ENCODE measurements around the gene BRD3OS.

The BRD3OS gene

DNA sequence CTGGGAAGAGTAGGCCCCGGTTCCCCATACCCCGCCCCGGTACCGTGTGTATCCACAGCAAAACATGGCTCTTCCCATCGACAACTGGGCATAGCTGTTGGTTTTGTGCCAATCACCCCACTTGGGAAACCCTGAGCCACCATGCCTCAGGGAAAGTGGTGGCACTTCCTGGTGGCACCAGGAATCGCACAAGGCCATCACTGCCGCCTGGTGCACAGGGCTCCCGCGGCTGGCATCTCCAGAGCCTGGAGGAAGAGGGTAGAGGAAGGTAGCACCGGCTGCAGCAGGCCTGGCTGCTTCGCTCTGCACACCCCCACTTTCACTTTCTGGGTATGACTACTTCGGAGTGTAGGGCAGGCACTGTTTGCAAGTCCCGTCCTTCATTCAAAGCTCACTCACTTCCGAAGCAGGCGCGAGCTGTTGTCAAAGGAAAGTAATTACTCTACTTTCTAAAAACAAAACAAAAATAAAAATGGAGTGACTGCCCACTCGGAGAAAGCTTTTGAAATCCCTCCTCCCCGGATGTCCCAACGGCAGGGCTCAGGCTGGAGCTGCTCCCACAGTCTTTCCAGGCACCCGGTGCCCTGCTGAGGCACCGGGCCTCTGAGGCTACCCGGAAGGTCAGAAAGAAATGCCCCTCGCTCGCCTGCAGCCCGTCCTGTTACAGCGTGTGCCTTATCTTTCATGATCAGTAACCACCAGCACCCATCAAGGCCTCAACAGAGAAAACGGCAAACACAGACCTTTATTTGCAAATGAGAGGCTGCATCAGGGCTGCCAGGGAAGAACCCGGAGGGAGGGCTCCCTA, 40.5 kb downstream of the BRD3OS start:
- DNase-seq (ENCODE audit: low read depth): peak; percentile 79
- TF ChIP-seq, protein P1, sequence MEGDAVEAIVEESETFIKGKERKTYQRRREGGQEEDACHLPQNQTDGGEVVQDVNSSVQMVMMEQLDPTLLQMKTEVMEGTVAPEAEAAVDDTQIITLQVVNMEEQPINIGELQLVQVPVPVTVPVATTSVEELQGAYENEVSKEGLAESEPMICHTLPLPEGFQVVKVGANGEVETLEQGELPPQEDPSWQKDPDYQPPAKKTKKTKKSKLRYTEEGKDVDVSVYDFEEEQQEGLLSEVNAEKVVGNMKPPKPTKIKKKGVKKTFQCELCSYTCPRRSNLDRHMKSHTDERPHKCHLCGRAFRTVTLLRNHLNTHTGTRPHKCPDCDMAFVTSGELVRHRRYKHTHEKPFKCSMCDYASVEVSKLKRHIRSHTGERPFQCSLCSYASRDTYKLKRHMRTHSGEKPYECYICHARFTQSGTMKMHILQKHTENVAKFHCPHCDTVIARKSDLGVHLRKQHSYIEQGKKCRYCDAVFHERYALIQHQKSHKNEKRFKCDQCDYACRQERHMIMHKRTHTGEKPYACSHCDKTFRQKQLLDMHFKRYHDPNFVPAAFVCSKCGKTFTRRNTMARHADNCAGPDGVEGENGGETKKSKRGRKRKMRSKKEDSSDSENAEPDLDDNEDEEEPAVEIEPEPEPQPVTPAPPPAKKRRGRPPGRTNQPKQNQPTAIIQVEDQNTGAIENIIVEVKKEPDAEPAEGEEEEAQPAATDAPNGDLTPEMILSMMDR (IDR thresholded peaks at IDR 0.05; ENCODE audit: insufficient read depth, low read depth, low read length, missing control alignments): no peak
- H3K4me3 ChIP-seq (ENCODE audit: low read length): peak overlapping the region; percentile 77

DNA sequence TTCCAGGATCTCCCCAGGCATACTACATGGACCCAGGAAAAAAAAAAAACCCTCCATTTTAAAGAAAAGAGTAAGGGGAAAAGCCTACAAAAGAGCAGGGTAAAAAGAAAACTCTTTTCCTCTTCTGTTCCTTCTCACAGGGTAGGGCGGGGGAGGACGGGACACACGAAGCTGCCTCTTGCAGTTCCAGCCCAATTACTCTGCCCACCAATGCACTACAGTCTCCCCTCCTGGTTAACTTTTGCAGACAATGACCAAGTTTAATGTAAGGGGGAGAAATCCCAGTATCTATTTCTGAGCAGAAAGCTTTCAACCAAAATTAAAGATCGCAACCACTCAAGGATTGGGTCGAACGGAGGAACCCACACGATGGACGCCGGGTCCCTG, 41.2 kb downstream of the BRD3OS start:
- TF ChIP-seq, protein P1 (IDR thresholded peaks at IDR 0.05; ENCODE audit: insufficient read depth, low read depth, low read length, missing control alignments): no peak
- DNase-seq (ENCODE audit: low read depth): no peak
- H3K4me3 ChIP-seq (ENCODE audit: low read length): peak overlapping the region; percentile 77

DNA sequence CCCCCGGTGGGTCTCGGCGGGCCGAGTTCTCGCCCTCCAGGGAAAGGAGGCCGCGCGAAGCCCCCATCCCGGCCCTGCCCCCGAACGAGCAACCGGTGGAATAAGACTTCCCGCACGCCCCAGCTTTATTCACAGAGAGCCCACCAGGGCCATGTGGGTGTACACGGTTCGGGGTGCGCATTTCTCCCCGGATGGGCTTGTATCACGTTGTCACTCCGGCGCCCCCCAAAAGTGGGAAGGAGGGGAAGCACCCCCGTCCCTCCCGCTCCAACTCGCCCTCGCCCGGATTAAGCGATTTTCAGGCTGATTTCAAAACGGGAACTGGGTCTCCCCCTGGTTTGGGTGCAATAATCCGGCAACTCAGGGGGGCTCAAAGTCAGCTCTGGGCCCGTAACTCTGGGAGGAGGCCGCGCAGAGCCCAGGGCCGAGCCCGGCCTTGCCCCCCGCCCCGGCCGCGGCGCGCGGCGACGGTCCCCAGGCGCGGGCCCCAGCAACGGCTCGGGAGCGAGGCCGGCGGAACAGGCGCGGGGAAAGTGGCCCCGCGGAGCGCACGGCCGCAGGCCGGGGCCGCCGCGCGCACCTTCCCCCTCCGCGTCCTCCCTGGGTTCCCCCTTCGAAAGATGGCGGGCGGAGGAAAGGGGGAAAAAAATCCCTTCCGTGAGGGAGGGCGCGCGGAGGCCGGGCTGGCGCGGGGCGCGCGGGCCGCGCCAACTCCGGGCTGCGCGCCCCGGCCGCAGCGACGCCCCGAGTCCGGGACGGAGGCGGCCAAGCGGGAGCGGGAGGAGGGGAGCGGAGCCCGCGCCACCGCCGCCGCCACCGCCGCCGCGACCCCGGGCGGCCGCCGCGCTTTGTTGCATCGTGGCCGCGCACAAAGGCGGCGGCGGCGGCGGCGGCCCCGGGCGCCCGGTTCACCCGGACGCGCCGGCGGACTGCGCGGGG, 41.9 kb downstream of the BRD3OS start:
- DNase-seq (ENCODE audit: low read depth): peak; percentile 32
- H3K4me3 ChIP-seq (ENCODE audit: low read length): peak overlapping the region; percentile 77
- TF ChIP-seq, protein P1 (IDR thresholded peaks at IDR 0.05; ENCODE audit: insufficient read depth, low read depth, low read length, missing control alignments): no peak

DNA sequence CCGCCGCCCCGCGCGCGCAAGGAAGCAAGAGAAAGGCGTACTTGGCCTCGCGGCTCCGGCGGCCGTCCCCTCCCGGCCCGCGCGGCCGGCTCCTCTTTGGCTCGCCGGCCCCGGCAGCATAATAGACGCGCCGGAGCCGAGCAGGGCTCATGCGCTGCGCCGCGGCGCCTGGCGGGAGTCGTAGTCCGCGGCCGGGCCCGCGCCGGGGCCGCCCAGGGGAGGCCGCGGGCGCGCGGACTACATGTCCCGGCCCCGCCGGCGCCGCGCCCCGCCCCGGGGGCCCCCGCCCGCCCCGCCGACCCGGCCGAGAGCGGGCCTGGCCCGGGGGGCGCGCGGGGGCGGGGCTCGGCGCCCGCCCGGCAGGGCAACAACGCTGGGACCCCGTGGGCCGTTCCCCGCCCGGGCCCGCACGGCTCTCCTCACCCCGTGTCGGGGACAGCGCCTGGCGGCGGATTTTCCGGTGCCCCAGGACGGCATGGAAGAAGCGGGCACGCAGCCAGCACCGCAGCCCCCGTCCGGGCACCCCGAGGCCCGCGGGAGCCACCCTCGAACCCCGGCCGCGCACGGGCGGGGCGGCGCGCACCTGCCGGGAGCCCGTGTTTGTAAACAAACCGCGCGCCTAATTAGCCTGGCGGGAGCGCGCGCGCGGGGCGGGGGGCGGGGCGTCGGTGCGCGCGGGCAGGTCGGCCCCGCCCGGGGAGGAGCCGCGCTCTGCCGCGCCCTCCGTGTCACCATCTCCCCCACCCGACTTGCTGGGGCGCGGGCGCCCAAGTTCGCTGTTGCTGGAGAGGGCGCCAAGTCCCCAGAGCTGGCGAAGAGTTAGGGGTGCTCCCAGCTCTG, 42.8 kb downstream of the BRD3OS start, which contains the start of gene BRD3:
BRD3 (minus strand) TSS at position 123 of the 840 bp plus-strand sequence. CDS start 14,549 bp downstream, outside the sequence.
- H3K4me3 ChIP-seq (ENCODE audit: low read length): peak within 1 kb of the TSS; percentile 77
- TF ChIP-seq, protein P1 (IDR thresholded peaks at IDR 0.05; ENCODE audit: insufficient read depth, low read depth, low read length, missing control alignments): no peak
- peak; percentile 92 for DNase-seq (ENCODE audit: low read depth)

DNA sequence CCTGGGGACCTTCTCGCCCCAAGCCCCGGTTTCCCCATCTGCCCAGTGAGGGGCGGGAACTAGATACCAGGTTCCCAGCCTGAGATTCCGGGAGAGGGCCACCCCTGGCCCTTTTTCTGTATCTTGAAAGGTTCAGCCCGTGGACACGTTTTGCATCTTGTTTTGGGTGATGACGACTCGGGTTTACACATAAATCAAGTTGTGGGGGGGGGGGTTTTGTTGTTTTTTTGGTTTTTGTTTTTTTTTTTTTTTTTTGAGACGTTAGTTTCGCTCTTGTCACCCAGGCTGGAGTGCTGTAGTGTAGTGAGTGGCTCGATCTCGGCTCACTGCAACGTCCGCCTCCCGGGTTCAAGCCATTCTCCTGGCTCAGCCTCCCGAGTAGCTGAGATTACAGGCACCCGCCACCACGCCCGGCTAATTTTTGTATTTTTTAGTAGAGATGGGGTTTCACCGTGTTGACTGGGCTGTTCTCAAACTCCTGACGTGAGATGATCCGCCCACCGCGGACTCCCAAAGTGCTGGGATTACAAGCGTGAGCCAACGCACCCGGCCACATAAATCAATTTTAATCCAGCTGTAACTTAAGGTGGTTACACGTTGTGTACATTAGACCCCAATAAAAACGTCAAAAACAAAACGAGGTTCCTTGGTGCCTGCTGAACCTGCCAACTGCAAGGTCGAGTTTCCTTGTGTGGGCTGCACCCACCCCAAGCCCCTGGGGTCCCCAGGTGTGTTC, 43.6 kb downstream of the BRD3OS start:
- H3K4me3 ChIP-seq (ENCODE audit: low read length): peak overlapping the region; percentile 38
- TF ChIP-seq, protein P1 (IDR thresholded peaks at IDR 0.05; ENCODE audit: insufficient read depth, low read depth, low read length, missing control alignments): no peak

More for the DNA sequence above, 43.6 kb downstream of the BRD3OS start:
- no peak for DNase-seq (ENCODE audit: low read depth)

Data from epithelial cell of esophagus (primary cell).